Measurements from ENCODE around the gene CHD8.

GRCh38 chr14:21406213-21406612, 49.7 kb downstream of the CHD8 start:
- TF ChIP-seq POLR2A (IDR thresholded peaks at IDR 0.05) (no peak), POLR2AphosphoS5 (IDR thresholded peaks at IDR 0.05) (no peak)
- TF ChIP-seq, protein P1, sequence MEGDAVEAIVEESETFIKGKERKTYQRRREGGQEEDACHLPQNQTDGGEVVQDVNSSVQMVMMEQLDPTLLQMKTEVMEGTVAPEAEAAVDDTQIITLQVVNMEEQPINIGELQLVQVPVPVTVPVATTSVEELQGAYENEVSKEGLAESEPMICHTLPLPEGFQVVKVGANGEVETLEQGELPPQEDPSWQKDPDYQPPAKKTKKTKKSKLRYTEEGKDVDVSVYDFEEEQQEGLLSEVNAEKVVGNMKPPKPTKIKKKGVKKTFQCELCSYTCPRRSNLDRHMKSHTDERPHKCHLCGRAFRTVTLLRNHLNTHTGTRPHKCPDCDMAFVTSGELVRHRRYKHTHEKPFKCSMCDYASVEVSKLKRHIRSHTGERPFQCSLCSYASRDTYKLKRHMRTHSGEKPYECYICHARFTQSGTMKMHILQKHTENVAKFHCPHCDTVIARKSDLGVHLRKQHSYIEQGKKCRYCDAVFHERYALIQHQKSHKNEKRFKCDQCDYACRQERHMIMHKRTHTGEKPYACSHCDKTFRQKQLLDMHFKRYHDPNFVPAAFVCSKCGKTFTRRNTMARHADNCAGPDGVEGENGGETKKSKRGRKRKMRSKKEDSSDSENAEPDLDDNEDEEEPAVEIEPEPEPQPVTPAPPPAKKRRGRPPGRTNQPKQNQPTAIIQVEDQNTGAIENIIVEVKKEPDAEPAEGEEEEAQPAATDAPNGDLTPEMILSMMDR (IDR thresholded peaks at IDR 0.05), result no peak
